OCI-LY7 (cell line): ENCODE measurements around the gene TPH1. TPM values are rescaled to one million over a fixed set of nuclear protein-coding genes. Genes with fewer than 3 reads are reported as not detected.

Experiments used
- BruUV-seq: library from RNA; stranded (reverse); fragments of 400-500 nt; replicated peaks from 2 replicates; lab custom pipeline; 2021; lab: Mats Ljungman, UMichigan
- CTCF ChIA-PET: fragments of 300-600 bp; sonication (Branson Sonifier 250); formaldehyde crosslinking; loops from one replicate; lab custom pipeline; 2022; ENCODE audit warnings: antibody characterized with exemption; ENCODE audit not compliant: unreplicated experiment; lab: Charles Lee
- POLR2A ChIA-PET: fragments of 300-600 bp; sonication (Branson Sonifier 250); formaldehyde crosslinking; loops from one replicate; lab custom pipeline; 2022; ENCODE audit warnings: antibody characterized with exemption; lab: Charles Lee
- DNase-seq: peaks from one replicate; pipeline ENCODE4 v3.0.0-alpha.2; 2015; ENCODE audit warnings: low spot score
- H2AFZ ChIP-seq: fragments of 200-600 bp; sonication (generic), shearing (Covaris generic); 2 replicates; pipeline ENCODE4 v1.6.1; 2014; ENCODE audit warnings: mild to moderate bottlenecking, antibody characterized with exemption, low read length, moderate library complexity
- H3K27ac ChIP-seq: fragments of 200-600 bp; sonication (generic); 2 replicates; pipeline ENCODE4 v1.5.1; 2014; ENCODE audit warnings: mixed run types, low read depth, mild to moderate bottlenecking, moderate library complexity, low read length, inconsistent platforms; ENCODE audit not compliant: poor library complexity, severe bottlenecking
- H3K36me3 ChIP-seq: fragments of 200-600 bp; sonication (generic); 2 replicates; pipeline ENCODE4 v1.6.1; 2014; ENCODE audit warnings: mild to moderate bottlenecking, antibody characterized with exemption, low read length, moderate library complexity, mixed read lengths; ENCODE audit not compliant: insufficient read depth
- H3K4me1 ChIP-seq: fragments of 200-600 bp; sonication (generic); 2 replicates; pipeline ENCODE4 v1.5.1; 2014; ENCODE audit warnings: mild to moderate bottlenecking, low read length; ENCODE audit not compliant: insufficient read depth, poor library complexity, severe bottlenecking
- H3K4me2 ChIP-seq: fragments of 200-600 bp; sonication (generic); 2 replicates; pipeline ENCODE4 v1.6.1; 2014; ENCODE audit warnings: mild to moderate bottlenecking, low read length
- H3K4me3 ChIP-seq: fragments of 200-600 bp; sonication (generic); 2 replicates; pipeline ENCODE4 v1.5.1; 2014; ENCODE audit warnings: mild to moderate bottlenecking, low read depth, low read length; ENCODE audit not compliant: poor library complexity, severe bottlenecking
- H3K79me2 ChIP-seq: fragments of 200-600 bp; sonication (generic); 2 replicates; pipeline ENCODE4 v1.6.1; 2016; ENCODE audit warnings: low read depth, mild to moderate bottlenecking, low read length, moderate library complexity, mixed read lengths; ENCODE audit not compliant: insufficient read depth
- H3K9me2 ChIP-seq: fragments of 200-600 bp; sonication (generic); 2 replicates; pipeline ENCODE4 v1.6.1; 2016; ENCODE audit warnings: mild to moderate bottlenecking, low read length, mixed read lengths; ENCODE audit not compliant: insufficient read depth
- H3K9me3 ChIP-seq: fragments of 200-600 bp; sonication (generic); 2 replicates; pipeline ENCODE4 v1.6.1; 2014; ENCODE audit warnings: mild to moderate bottlenecking, mixed run types, low read length, mixed read lengths
- H4K20me1 ChIP-seq: fragments of 200-600 bp; sonication (generic); 2 replicates; pipeline ENCODE4 v1.6.1; 2014; ENCODE audit warnings: mild to moderate bottlenecking, antibody characterized with exemption, low read length, moderate library complexity, mixed read lengths; ENCODE audit not compliant: insufficient read depth
- EZH2phosphoT487 ChIP-seq: fragments of 200-600 bp; sonication (generic); IDR thresholded peaks from 2 replicates; pipeline ENCODE4 v1.6.1; 2018; ENCODE audit warnings: low read depth, borderline replicate concordance, mild to moderate bottlenecking, mixed run types, antibody characterized with exemption, low read length, moderate library complexity, mixed read lengths
- intact Hi-C: fragments of 100-400 bp; cut with micrococcal nuclease; formaldehyde crosslinking; loops from one replicate; pipeline ENCODE4 v1.10.0; 2022; ENCODE audit not compliant: unreplicated experiment
- total RNA-seq, 2 experiments: library from RNA; depleted of rRNA in 1 of 2; stranded (reverse); fragments of >200 nt in 1 of 2; shearing (Covaris generic) in 1 of 2; gene quantifications; 2 replicates each; pipeline ENCODE4 v1.2.3, GENCODE V29; 2014 to 2022
- TF ChIP-seq, protein P1 (sequence below): fragments of 200-600 bp; sonication (generic); conservative IDR thresholded peaks from 2 replicates; pipeline ENCODE4 v1.5.1; 2014; ENCODE audit warnings: mild to moderate bottlenecking, antibody characterized with exemption, low read length, moderate library complexity, mixed read lengths

The TPH1 gene
- total RNA-seq, 2 experiments from 2014 or later: 0.19 to 0.23 TPM

DNA sequence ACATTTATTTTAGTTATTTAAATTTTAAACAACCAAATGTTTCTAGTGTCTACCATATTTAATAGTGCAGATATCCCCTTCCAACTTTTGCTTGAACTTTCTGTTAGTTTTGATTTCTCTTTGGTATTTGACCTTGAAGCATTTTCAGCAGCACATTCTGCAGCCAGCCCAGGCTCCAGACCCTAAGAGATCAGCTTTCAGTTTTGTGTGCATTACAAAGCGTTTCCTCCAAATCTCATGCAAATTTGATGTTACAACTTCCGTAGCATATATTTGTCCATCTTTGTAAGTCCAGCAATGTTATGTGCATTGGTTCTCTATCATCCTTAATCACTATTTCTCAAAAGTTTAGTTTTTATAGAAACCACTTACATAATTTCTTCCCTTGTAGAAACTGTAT is 18.6 kb downstream of the TPH1 start:
- Histone ChIP-seq H3K36me3 (no peaks in the 10 kb centered on the region), H3K79me2 (no peaks in the 10 kb centered on the region), H3K27ac (no peak overlapping the region), H3K4me2 (no peak overlapping the region), H3K4me3 (no peak overlapping the region), H3K9me3 (no peaks in the 10 kb centered on the region), H2AFZ (no peak overlapping the region), H3K4me1 (no peaks in the 10 kb centered on the region), H3K9me2 (no peaks in the 10 kb centered on the region), H4K20me1 (no peaks in the 10 kb centered on the region)
- intact Hi-C loops: no loop called here
- ChIA-PET CTCF (no interaction called here), POLR2A (interaction anchor here (1.8 kb wide), 1 partner anchor 9 kb away, joined by 8 read pairs; no protein-coding TSS in a partner anchor)
- DNase-seq: no peak
- no peak for TF ChIP-seq EZH2phosphoT487
- TF ChIP-seq, protein P1, sequence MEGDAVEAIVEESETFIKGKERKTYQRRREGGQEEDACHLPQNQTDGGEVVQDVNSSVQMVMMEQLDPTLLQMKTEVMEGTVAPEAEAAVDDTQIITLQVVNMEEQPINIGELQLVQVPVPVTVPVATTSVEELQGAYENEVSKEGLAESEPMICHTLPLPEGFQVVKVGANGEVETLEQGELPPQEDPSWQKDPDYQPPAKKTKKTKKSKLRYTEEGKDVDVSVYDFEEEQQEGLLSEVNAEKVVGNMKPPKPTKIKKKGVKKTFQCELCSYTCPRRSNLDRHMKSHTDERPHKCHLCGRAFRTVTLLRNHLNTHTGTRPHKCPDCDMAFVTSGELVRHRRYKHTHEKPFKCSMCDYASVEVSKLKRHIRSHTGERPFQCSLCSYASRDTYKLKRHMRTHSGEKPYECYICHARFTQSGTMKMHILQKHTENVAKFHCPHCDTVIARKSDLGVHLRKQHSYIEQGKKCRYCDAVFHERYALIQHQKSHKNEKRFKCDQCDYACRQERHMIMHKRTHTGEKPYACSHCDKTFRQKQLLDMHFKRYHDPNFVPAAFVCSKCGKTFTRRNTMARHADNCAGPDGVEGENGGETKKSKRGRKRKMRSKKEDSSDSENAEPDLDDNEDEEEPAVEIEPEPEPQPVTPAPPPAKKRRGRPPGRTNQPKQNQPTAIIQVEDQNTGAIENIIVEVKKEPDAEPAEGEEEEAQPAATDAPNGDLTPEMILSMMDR: no peak
- BruUV-seq: no TSS peak

DNA sequence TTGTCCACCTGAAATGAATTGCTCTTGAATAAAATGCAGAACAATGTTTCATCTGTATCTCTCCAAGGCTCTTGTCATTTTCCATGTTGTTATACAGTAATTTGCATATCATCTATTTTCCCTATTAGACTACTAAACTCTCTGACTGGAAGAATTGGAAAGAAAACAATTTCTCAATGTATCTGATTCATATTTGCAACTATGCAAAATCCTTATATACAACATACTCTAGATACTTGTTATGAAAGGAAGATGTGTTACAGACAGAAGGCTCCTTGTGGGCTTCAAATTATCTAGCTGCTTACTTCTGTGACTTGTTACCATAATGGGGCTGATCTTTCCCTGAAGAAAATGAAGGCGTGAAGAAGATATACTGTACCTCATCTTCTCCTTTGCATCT is 23.6 kb downstream of the TPH1 start:
- TF ChIP-seq, protein P1: no peak
- no peak for TF ChIP-seq EZH2phosphoT487
- intact Hi-C loops: no loop called here
- POLR2A ChIA-PET: no interaction called here

GRCh38 chr11:18019650-18020049 is 26.4 kb downstream of the TPH1 start:
- CTCF ChIA-PET: no interaction called here
- H3K36me3 ChIP-seq: no peaks in the 10 kb centered on the region
- intact Hi-C loops: loop anchor here (10.0 kb wide), 1 partner anchor 505 kb away; the partner anchor contains the start of gene TSG101
- no peak overlapping the region for H2AFZ ChIP-seq
- POLR2A ChIA-PET: interaction anchor here (1.8 kb wide), 1 partner anchor 9 kb away, joined by 8 read pairs; no protein-coding TSS in a partner anchor
- no peak overlapping the region for H3K4me2 ChIP-seq
- no peak overlapping the region for H3K4me3 ChIP-seq
- no peaks in the 10 kb centered on the region for H3K4me1 ChIP-seq
- H3K9me2 ChIP-seq: no peaks in the 10 kb centered on the region
- no peak overlapping the region for H3K27ac ChIP-seq
- H3K79me2 ChIP-seq: no peaks in the 10 kb centered on the region
- DNase-seq: no peak
- TF ChIP-seq EZH2phosphoT487: no peak
- TF ChIP-seq, protein P1: no peak
- BruUV-seq: no TSS peak
- no peaks in the 10 kb centered on the region for H4K20me1 ChIP-seq
- no peaks in the 10 kb centered on the region for H3K9me3 ChIP-seq

More for the DNA sequence above, 23.6 kb downstream of the TPH1 start:
- H3K4me1 ChIP-seq: no peaks in the 10 kb centered on the region
- no peak overlapping the region for H3K4me2 ChIP-seq
- no peaks in the 10 kb centered on the region for H3K79me2 ChIP-seq
- BruUV-seq: no TSS peak
- H3K9me2 ChIP-seq: no peaks in the 10 kb centered on the region
- H3K36me3 ChIP-seq: no peaks in the 10 kb centered on the region
- CTCF ChIA-PET: no interaction called here
- H2AFZ ChIP-seq: no peak overlapping the region
- no peak overlapping the region for H3K4me3 ChIP-seq
- DNase-seq: no peak
- H3K9me3 ChIP-seq: no peaks in the 10 kb centered on the region
- H4K20me1 ChIP-seq: no peaks in the 10 kb centered on the region
- H3K27ac ChIP-seq: no peak overlapping the region
